ENCODE results near the gene ENTR1.

Gene ENTR1

DNA sequence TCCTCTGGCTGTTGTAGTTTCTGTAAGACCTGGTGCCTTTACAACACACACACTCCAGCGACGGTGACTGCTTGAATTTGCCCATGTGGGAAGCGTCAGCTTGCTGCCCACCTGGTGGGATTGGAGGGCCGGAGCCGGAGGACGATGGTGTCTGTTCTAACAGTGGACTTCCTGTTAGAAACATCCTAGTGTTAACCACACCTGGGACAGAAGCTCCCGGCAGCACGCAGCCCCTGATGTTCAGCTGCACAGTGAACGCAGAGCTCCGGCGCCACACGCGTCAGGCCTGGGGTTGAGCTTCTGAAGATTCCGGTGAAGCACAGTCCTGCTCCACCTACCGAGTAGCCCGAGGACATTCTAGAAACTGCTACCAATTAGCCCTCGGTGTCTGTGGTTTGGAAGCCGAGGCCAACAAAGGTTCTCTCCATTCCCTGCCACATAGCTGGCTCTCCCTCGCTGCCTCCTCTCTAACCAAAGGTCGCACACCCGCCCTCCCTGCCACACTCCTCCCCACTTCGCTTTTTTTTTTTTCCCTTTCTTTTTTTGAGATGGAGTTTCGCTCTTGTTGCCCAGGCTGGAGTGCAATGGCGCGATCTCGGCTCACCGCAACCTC lies 14.4 kb upstream of the ENTR1 start:
- POLR2A ChIA-PET, result interaction anchor here (0.7 to 2.5 kb wide), 9 partner anchors 9 to 305 kb away, joined by 3 to 15 read pairs (median 6); partner anchors contain the start of genes ENTR1 and PMPCA
- CTCF ChIA-PET, result interaction anchor here (0.6 to 2.0 kb wide), 6 partner anchors 15 to 276 kb away, joined by 3 to 5 read pairs (median 4); partner anchors contain the start of genes DNLZ and INPP5E
- H3K36me3 ChIP-seq (ENCODE audit: control insufficient read depth in 2 of 2, insufficient read depth in 1 of 2, low read length in 2 of 2), result peaks cover 7 to 64% of the 10 kb centered on the region in 2 experiments; a peak in 2 of 3 replicates
- no peak overlapping the region for H3K27ac ChIP-seq (ENCODE audit: extremely low read depth, low read depth, low read length)
- H3K4me1 ChIP-seq (ENCODE audit: control insufficient read depth, insufficient read depth, low read length), result no peaks in the 10 kb centered on the region
- no peaks in the 10 kb centered on the region for H3K9me3 ChIP-seq (ENCODE audit: control insufficient read depth, insufficient read depth, low read depth, low read length)
- no peak overlapping the region for H3K4me3 ChIP-seq (ENCODE audit: low read depth, low read length)
- TF ChIP-seq ZNF658 (tag by site-specific recombination; IDR thresholded peaks at IDR 0.05) (no peak), ZNF274 (IDR thresholded peaks at IDR 0.05; ENCODE audit: low read length) (no peak), ZNF274 (tag by site-specific recombination; IDR thresholded peaks at IDR 0.05; ENCODE audit: borderline replicate concordance) (no peak), ZNF549 (tag by site-specific recombination; IDR thresholded peaks at IDR 0.05) (no peak), GLI2 (tag by site-specific recombination; IDR thresholded peaks at IDR 0.05; ENCODE audit: borderline replicate concordance, low read depth) (no peak), ZNF335 (tag by site-specific recombination; conservative IDR thresholded peaks at IDR 0.05) (no peak), GLI4 (tag by site-specific recombination; IDR thresholded peaks at IDR 0.05) (no peak), SP7 (tag by site-specific recombination; IDR thresholded peaks at IDR 0.05) (no peak), ZNF473 (tag by site-specific recombination; IDR thresholded peaks at IDR 0.05) (no peak), ZNF211 (tag by site-specific recombination; IDR thresholded peaks at IDR 0.05; ENCODE audit: low read depth) (no peak), ZNF311 (tag by site-specific recombination; IDR thresholded peaks at IDR 0.05; ENCODE audit: borderline replicate concordance) (no peak), ZNF416 (tag by site-specific recombination; IDR thresholded peaks at IDR 0.05) (no peak), ZNF48 (tag by site-specific recombination; IDR thresholded peaks at IDR 0.05) (no peak), KLF8 (tag by site-specific recombination; IDR thresholded peaks at IDR 0.05) (no peak), ZXDB (tag by site-specific recombination; IDR thresholded peaks at IDR 0.05) (no peak), ZNF157 (tag by site-specific recombination; IDR thresholded peaks at IDR 0.05) (no peak), ZNF501 (tag by site-specific recombination; IDR thresholded peaks at IDR 0.05) (no peak), ZNF155 (tag by site-specific recombination; IDR thresholded peaks at IDR 0.05) (no peak), ZNF843 (tag by site-specific recombination; IDR thresholded peaks at IDR 0.05) (no peak), ZEB2 (tag by site-specific recombination; IDR thresholded peaks at IDR 0.05) (no peak)

DNA sequence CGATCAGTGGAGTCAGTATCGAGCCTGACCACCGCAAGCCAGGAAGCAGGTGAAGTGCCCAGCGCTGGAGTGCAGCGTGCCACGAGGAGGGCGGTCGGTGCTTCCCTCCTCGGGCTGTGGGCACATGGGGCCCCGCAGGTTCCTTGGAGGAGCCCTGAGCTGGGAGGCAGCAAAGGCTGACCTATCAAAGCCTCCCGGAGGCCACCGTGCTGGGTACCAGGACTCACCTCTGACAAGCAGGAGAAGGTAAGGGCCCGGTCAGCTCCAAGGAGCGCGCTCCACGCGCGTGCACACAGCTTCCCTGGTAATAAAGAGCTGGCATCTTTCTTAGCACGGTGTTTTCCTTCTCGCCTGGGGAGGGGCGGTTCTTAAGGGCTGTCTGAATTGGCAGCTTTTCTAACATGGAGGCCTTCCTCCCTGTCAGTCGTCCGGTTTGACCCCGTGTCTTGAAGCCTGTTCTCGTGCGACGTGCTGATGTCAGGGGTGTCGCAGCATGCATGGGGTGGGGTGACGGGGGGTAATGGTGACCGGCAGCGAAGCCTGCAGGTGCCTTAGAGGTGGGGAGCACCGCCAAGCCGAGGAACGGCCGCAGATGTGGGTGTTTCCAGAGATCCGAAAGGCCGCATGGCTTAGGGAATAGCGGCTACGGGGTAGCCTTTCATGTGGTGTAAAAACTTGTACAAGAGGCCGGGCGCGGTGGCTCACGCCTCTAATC lies 13.2 kb upstream of the ENTR1 start:
- Histone ChIP-seq H3K27ac (ENCODE audit: extremely low read depth, low read depth, low read length) (no peak overlapping the region), H3K4me3 (ENCODE audit: low read depth, low read length) (no peak overlapping the region), H3K9me3 (ENCODE audit: control insufficient read depth, insufficient read depth, low read depth, low read length) (no peaks in the 10 kb centered on the region), H3K4me1 (ENCODE audit: control insufficient read depth, insufficient read depth, low read length) (no peaks in the 10 kb centered on the region), H3K36me3 (ENCODE audit: control insufficient read depth in 2 of 2, insufficient read depth in 1 of 2, low read length in 2 of 2) (peaks cover 13 to 65% of the 10 kb centered on the region in 2 experiments; a peak in 2 of 3 replicates)
- peak; percentile 75 for TF ChIP-seq ZNF341 (tag by site-specific recombination; IDR thresholded peaks at IDR 0.05; ENCODE audit: low read depth)
- no peak for TF ChIP-seq ZNF624 (tag by site-specific recombination; IDR thresholded peaks at IDR 0.05)
- no peak for TF ChIP-seq ZNF747 (tag by site-specific recombination; IDR thresholded peaks at IDR 0.05)
- no peak for TF ChIP-seq ZFHX2 (tag by site-specific recombination; conservative IDR thresholded peaks at IDR 0.05)
- ChIA-PET CTCF (interaction anchor here (0.5 to 1.0 kb wide), 4 partner anchors 23 to 301 kb away, joined by 3 to 4 read pairs (median 3); no protein-coding TSS in a partner anchor), POLR2A (interaction anchor here (1.3 to 2.5 kb wide), 4 partner anchors 12 to 22 kb away, joined by 6 to 15 read pairs (median 8); no protein-coding TSS in a partner anchor)

Data from HEK293 (cell line).